ENCODE results near the gene FKBP8. TPM values are rescaled to one million over a fixed set of nuclear protein-coding genes. Genes with fewer than 3 reads are reported as not detected.

Gene FKBP8
- polyA plus RNA-seq, 1 donor (not counting 4 experiments of a cell fraction or from before 2014, with no cell fraction given) = 115 TPM

- no peak overlapping the region for H3K9ac ChIP-seq (ENCODE audit: control insufficient read depth, extremely low read depth, insufficient read depth, low read length)
- peaks cover 5 to 12% of the 10 kb centered on the region in 2 experiments for H3K36me3 ChIP-seq (ENCODE audit: control insufficient read depth in 2 of 2, extremely low read depth in 1 of 2, insufficient read depth in 2 of 2, low read length in 2 of 2)
- H3K4me3 ChIP-seq (ENCODE audit: control insufficient read depth in 2 of 3, extremely low read depth in 1 of 3, insufficient read depth in 2 of 3, low read depth in 1 of 3, low read length in 3 of 3) = no peak overlapping the region
- H3K27me3 ChIP-seq (ENCODE audit: control insufficient read depth, extremely low read depth, insufficient read depth, low read length) = no peaks in the 10 kb centered on the region
- no peak overlapping the region for H2AFZ ChIP-seq (ENCODE audit: control insufficient read depth, low read length)
- H3K79me2 ChIP-seq (ENCODE audit: control insufficient read depth, insufficient read depth, low read length) = peaks cover 84% of the 10 kb centered on the region
- H4K20me1 ChIP-seq (ENCODE audit: control insufficient read depth, extremely low read depth, insufficient read depth, low read length) = peaks cover 34% of the 10 kb centered on the region
- no peak overlapping the region for H3K27ac ChIP-seq (ENCODE audit: control insufficient read depth, insufficient read depth, low read length)
- H3K9me3 ChIP-seq (ENCODE audit: control insufficient read depth, low read depth, low read length) = no peaks in the 10 kb centered on the region
- dilution Hi-C loops (cut with MboI; ENCODE audit: extremely low pct_ligation_motif_present, low sequenced_read_pairs) = no loop called here
- TF ChIP-seq CTCF (optimal IDR thresholded peaks at IDR 0.05 in 1 of 3, IDR thresholded peaks at IDR 0.05 in 1 of 3, conservative IDR thresholded peaks at IDR 0.05 in 1 of 3; ENCODE audit: extremely low read depth in 1 of 3, insufficient read depth in 2 of 3, low read length in 3 of 3) (no peak), EZH2 (IDR thresholded peaks at IDR 0.05; ENCODE audit: low read length) (no peak)
- no peak for DNase-seq (ENCODE audit: low read depth, low spot score)
- no peak for FAIRE-seq
- peaks cover 31% of the 10 kb centered on the region for H3K4me1 ChIP-seq (ENCODE audit: control insufficient read depth, extremely low read depth, insufficient read depth, low read length)
- no peak overlapping the region for H3K4me2 ChIP-seq (ENCODE audit: control insufficient read depth, extremely low read depth, insufficient read depth, low read depth, low read length)
- peaks cover 13% of the 10 kb centered on the region for H3K9me1 ChIP-seq (ENCODE audit: control insufficient read depth, extremely low read depth, insufficient read depth, low read length)
These were observed 49.7 kb downstream of the FKBP8 start for GRCh38 chr19:18493440-18494266.

GRCh38 chr19:18491995-18492953, 51.1 kb downstream of the FKBP8 start:
- peaks cover 14% of the 10 kb centered on the region for H3K9me1 ChIP-seq (ENCODE audit: control insufficient read depth, extremely low read depth, insufficient read depth, low read length)
- dilution Hi-C loops (cut with MboI; ENCODE audit: extremely low pct_ligation_motif_present, low sequenced_read_pairs) = no loop called here
- H2AFZ ChIP-seq (ENCODE audit: control insufficient read depth, low read length) = no peak overlapping the region
- peaks cover 88% of the 10 kb centered on the region for H3K79me2 ChIP-seq (ENCODE audit: control insufficient read depth, insufficient read depth, low read length)
- no peak overlapping the region for H3K9ac ChIP-seq (ENCODE audit: control insufficient read depth, extremely low read depth, insufficient read depth, low read length)
- H3K4me3 ChIP-seq (ENCODE audit: control insufficient read depth in 2 of 3, extremely low read depth in 1 of 3, insufficient read depth in 2 of 3, low read depth in 1 of 3, low read length in 3 of 3) = no peak overlapping the region
- DNase-seq (ENCODE audit: low read depth, low spot score) (no peak), FAIRE-seq (no peak)
- H3K9me3 ChIP-seq (ENCODE audit: control insufficient read depth, low read depth, low read length) = no peaks in the 10 kb centered on the region
- H4K20me1 ChIP-seq (ENCODE audit: control insufficient read depth, extremely low read depth, insufficient read depth, low read length) = peaks cover 41% of the 10 kb centered on the region
- H3K36me3 ChIP-seq (ENCODE audit: control insufficient read depth in 2 of 2, extremely low read depth in 1 of 2, insufficient read depth in 2 of 2, low read length in 2 of 2) = peaks cover 5 to 12% of the 10 kb centered on the region in 2 experiments
- H3K4me1 ChIP-seq (ENCODE audit: control insufficient read depth, extremely low read depth, insufficient read depth, low read length) = peaks cover 38% of the 10 kb centered on the region
- no peak for TF ChIP-seq EZH2 (IDR thresholded peaks at IDR 0.05; ENCODE audit: low read length)
- no peak for TF ChIP-seq CTCF (optimal IDR thresholded peaks at IDR 0.05 in 1 of 3, IDR thresholded peaks at IDR 0.05 in 1 of 3, conservative IDR thresholded peaks at IDR 0.05 in 1 of 3; ENCODE audit: extremely low read depth in 1 of 3, insufficient read depth in 2 of 3, low read length in 3 of 3)
- H3K27ac ChIP-seq (ENCODE audit: control insufficient read depth, insufficient read depth, low read length) = no peak overlapping the region
- H3K4me2 ChIP-seq (ENCODE audit: control insufficient read depth, extremely low read depth, insufficient read depth, low read depth, low read length) = no peak overlapping the region
- no peaks in the 10 kb centered on the region for H3K27me3 ChIP-seq (ENCODE audit: control insufficient read depth, extremely low read depth, insufficient read depth, low read length)

Measured in keratinocyte (primary cell).